HG03439 (cell line): ENCODE results near the gene PNPT1.
A peak's percentile ranks its signal among the peaks of the same experiment; 100 is the strongest.
"Not testable (repeated sequence)": the region's sequence is repeated elsewhere in the genome, so short reads cannot be mapped to it uniquely, and the experiment has no call there.

Experiments
- ATAC-seq: cut with Tn5 transposase; IDR thresholded peaks from one replicate; pipeline ENCODE4 v1.9.1; 2021; ENCODE audit warnings: mild to moderate bottlenecking, moderate library complexity; ENCODE audit not compliant: unreplicated experiment

PNPT1 gene

DNA sequence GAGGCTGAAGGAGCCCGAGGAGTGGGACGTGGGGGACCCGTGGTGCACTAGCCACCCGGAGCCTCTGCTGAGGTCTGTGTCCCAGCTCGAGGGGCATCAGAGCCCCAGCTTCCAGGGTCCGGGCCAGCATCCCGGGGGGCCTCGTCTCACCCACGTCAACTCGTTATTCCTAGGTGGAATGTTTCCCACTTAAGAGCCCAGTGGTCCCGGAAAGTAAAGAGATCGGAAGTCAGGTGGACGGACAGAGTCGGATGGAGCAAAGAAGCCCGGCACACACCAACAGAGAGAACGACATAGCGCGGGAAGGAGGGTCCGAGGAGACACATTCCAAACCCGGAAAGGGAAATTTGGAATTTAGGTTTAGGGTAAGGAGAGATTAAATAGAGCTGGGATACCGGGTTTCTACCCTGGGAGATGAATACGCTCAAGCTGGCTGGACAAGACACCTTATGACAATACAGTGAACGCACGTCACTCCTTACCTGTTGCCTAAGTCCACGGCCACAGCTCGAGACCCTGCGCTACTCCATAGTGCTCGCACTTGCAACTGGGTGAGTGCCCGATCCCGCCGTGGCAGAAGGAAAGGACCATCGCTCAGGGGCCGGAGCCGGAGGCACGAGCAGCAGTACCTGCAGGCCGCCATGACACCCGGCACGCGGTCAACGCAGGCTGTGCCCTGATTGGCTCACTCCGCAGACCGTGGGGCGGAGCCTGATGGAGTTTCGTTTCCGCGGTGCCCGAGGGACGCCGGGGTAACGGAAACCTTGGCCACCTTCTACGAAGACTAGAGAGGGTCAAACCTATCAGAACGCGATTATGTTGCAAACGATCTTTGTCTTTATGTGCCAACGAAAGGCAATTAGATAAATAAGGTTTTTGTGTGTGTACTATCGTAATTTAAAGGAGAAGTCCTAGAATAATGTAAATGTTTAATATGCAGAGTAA is at the start of gene PNPT1:
Gene PNPT1 (minus strand): TSS at position 664 of the 945 bp plus-strand sequence. CDS start 21 bp downstream, at position 643.
- peak; percentile 100 for ATAC-seq

DNA sequence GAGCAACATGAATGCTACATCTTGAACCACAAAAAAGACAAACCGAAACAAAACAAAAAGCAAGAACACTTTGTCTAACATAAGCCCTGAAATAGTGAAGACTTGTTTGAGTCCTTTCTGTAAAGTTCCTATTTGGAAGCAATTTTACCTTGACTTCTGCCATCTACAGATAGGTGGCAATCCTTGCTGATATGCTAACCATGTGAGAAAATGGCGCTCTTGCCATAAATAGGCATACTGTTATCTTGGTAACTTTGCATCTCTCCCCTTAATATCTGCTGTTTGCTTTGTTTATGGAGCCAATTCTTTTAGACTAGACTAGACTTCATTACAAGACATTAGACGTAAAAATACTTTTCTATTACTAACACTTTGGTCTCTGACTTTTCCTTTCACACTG is 49.4 kb upstream of the PNPT1 start:
- no peak for ATAC-seq

DNA sequence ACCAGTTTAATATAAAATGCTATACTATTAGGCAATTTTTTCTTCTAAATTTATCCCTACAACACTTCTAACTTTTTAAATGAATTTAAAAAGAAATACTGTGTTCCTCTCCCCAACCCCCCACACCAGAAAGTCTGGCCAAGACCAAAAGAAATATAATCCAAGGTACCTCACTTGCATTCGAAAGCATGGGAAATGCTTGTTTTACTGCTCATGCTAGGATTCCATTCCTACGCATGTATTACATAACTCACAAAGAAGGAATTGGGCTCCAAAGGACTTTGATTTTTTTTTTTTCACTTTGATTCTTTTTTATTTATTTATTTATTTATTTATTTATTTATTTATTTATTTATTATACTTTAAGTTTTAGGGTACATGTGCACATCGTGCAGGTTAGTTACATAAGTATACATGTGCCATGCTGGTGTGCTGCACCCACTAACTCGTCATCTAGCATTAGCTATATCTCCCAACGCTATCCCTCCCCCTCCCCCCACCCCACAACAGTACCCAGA is 42.4 kb upstream of the PNPT1 start:
- ATAC-seq, result not testable (repeated sequence)

DNA sequence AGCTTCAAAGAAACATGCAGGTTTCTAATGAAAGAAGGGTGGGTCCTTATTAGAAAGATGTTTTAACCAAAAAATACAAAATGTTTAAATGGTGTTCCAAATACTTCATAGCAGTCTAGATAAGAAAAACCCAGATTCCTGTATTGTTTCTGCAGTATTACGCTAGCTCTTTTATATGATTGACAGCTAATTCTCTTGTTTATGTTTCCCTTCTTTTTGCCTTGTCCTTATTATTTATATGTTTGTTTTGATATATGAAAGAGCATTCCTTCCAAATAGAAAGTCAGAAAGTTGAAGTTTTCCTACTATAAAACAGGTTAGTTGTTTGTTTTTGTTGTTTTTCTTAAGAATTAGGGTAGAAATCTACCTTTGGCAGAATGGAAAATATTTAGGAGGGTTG is 41.1 kb upstream of the PNPT1 start:
- ATAC-seq, result no peak

DNA sequence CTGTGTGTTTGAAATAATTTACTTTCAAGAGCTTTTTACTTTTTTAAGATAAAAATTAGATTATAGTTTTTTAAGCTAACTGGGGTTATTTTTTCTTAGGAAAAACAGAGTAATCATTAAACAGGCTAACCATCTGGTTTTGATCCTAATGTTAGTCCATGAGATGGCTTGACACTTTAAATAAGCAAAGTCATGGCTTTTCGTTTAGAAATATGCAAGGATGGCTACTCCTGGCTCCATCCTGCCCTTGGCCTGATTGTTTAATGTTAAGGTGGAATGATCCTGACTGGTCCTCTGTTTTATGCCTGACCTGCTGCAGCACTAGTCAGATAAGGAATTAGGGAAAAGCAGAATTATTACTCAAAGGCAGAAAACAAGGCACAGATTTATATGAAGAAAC is 39.7 kb upstream of the PNPT1 start:
- no peak for ATAC-seq

DNA sequence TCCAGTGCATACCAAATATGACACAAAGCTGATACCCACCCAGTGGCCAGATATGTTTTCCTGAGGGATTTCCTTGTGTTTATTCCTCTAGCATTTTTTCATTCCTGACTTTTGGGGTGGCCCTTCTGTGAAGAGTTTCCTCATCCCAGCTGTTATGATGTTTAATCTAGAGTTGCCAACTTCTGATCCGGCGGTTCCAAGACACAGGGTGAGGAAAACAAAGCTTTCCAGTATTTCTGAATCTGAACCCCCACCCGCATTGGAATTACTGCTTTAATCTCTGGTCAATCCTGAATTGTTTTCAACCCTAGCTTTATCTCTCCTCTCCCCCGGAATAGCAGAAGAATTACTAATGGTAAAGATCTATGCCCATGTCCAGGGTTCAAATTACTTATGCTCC is 39.2 kb upstream of the PNPT1 start:
- no peak for ATAC-seq

DNA sequence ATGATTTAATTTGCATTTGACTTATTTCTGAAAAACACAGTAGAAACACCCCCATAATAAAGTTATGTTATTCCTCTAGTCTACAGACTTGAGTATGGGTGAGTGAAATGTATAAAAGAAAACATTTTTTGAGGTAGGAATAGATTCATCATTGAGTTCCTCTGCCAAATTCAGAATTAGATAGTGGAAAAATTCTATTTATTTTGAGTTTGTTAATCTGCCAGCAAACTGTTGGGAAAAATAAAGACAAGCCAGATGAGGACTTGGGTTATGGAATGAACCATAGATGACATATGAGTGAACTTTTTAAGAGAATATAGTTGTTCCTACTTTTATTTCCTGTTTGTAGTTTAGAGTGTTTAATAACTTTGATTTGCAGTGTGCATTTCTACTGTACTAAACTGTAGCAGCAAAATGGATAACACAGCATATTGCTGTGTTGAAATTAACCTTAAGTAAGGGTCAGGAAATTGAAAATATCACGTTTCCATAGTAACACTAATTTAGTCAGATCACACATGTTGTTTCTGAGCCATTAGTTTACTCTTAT is 35.6 kb upstream of the PNPT1 start:
- no peak for ATAC-seq

DNA sequence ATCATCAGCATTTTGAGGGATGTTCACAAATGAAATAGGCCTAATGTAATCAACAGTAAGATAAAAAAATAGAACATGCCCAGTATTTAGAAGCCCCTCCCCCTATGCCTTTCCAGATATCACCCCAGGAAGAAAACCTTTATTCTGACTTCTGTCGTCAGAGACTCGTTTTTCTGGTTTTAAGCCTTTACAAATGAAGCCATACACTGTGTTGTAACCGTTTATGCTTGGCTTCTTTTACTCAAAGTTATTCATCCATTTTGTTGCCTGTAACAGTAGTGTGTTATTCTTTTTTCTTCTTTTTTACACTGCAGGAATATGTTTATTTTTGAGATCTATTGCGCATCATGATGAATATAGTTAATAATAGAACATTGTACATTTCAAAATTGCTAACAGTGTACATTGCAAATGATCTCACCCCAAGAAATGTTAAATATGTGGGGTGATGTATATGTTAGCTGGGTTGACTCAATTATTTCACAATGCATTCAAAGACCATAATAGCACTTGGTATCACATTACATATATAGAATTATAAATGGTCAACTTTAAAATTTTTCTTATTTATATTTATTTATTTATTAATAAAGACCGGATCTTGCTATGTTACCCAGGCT is 28.1 kb upstream of the PNPT1 start:
- no peak for ATAC-seq

DNA sequence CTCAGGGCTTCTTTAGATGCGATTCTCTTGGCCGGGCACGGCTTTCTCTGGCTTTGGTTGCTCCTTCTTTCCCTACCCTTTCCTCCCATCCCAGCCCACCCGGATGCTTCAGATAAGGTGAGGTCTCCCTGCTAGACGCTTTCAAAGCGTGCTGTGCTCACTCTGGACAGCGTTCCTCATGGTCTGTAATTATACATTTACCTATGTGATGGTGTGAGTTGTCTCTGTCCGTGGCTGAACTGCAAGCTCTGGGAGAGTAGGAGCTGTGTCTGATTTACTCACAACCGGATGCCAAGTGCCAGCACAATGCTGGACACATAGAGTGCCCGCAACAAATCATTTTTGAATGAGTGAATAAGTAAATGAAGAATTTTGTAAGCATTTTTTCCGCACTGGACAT is 26.8 kb upstream of the PNPT1 start:
- no peak for ATAC-seq

DNA sequence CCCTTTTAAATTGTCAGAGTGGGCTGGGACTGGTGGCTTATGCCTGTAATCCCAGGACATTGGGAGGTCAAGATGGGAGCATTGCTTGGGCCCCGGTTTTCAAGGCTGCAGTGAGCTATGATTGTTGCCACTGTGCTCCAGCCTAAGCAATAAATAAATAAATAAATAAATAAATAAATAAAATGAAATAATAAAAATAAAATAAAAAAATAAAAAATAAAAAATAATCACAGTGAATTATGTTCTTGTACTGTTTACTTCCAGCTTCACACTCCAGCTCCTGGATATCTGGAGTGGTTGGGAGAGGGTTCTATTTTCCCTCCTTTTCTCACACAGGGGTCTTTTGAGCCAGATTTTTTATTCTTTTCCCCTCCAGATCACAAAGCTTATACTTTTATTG is 26.2 kb upstream of the PNPT1 start:
- ATAC-seq, result no peak

DNA sequence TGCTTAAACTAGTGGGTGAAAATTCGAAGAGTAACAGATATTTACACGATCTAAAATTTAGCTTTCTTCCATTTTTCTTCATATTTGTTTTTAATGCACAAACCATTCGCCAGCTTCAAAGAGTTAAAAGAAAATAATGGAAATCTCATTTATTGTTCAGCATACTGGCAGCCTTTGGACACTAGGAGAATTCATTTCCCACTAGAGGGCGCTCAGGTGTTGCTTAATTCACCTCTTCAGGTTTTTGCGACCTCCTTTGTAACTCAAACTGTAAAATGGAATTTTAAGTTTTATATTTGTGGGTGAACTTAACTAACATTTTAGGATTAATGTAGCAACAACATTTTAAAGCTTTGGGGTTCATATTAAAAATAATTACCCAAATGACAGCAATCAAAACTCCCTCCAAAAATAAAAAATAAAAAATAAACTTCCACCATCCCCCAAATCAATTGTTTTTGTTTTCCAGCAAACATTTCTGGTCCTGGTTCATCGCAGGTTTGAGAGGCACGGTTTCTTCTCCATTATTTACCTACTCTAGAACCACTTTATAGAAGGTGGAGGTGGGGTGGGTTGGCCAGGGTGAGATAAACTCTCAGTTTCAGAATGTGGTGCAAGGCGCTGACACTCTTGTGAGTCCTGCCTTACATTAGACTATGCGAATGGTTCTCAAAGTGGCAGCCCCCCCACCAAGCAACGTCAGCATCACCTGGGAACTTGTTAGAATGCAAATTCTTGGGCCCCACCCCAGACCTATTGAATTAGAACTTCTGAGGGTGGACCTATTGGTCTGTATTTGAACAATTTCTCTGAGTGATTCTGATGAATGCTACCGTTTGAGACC is 24.7 kb upstream of the PNPT1 start:
- ATAC-seq, result no peak

DNA sequence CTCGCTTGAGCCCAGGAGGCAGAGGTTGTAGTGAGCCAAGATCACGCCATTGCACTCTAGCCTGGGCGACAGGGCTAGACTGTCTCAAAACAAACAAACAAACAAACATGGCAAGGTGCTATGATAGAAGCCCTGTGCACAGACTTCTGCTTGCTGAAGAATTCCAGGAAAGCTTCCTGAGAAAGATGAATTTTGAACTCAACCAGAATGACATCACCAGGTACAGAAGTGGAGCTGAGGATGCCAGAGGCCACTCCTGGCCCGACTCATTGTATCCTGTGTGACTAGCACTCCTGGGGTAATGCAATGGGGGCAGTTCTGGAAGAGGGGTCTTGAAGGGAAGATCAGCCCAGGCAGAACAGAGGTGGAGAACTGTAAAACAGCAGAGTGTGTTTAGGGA is 22.0 kb upstream of the PNPT1 start:
- no peak for ATAC-seq

DNA sequence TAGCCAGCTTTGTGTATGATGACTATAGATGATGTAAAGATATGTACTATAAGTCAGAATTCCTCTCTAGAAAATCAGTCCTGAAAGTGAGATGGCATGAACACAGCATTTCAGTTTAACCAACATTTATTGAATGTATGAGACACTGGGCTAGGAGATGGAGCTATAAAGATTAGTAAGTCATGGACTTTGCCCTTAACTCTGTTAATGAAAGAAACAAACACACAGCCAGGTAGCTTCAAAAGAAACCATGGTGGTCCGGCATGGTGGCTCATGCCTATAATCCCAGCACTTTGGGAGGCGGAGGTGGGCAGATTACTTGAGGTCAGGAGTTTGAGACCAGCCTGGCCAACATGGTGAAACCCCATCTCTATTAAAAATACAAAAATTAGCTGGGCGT is 21.5 kb upstream of the PNPT1 start:
- ATAC-seq, result not testable (repeated sequence)

DNA sequence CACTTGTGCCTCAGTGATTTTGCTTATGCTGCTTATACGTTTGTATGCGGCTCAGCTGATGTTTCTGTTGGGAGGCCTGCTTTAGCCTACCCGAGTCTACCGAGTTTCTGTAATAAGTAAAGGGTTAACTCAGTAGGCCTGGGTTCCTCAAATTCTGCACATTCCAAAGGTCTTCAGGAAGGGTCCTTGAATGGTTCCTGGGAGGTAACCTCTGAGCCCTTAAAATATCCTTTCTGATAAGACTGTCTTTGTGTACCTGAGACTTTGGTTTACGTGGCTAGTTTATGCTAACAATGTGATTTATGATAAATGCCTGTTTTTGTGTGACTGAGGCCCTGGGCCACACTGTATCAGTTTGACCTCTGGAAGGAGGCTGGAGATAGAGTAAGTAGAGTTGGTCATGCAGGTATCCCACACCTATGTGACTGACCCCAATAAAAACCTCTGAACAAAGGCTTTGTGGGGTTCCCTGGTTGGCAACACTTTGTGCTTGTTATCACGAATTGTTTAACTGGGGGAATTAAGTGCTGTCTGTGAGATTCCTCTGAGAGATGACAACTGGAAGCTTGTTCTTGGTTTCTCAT is 18.9 kb upstream of the PNPT1 start:
- ATAC-seq, result no peak

DNA sequence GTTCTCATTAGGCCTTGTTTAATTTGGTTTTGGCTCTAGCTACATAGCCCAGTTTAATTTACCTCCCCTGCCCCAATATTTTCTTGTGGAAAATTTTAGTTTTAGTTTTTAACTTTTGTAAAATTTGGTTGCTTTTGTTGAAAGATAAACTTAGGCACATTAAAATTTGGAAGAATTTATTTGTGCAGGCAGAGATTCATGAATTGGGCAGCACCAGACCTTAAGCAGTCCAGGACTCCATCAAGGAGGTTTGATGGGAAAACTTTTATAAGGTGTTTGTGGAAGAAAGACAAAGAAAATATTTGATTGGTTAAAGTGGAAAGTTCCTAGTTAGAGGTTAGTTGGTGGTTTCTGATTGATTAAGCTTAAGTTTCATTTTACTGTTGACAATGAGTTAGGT is 16.4 kb upstream of the PNPT1 start:
- ATAC-seq, result no peak

DNA sequence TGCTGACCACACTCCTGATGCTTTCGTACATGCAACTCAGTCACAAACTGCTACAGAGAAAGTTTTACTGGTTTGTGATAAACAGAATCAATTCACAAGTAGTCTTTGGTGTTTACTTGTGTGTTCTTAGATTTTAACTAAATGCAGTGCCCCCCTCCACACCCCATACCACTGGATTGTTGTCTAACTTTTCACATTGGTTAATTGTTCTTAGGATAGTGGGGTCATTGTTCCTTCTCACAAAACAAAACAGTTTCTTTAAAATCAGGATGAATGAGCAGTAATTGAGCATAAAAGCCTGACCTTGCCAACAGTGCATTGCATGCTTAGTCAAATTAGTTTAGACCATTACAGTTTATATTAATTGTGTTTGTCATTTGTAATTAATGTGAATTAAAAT is 14.1 kb upstream of the PNPT1 start:
- no peak for ATAC-seq

DNA sequence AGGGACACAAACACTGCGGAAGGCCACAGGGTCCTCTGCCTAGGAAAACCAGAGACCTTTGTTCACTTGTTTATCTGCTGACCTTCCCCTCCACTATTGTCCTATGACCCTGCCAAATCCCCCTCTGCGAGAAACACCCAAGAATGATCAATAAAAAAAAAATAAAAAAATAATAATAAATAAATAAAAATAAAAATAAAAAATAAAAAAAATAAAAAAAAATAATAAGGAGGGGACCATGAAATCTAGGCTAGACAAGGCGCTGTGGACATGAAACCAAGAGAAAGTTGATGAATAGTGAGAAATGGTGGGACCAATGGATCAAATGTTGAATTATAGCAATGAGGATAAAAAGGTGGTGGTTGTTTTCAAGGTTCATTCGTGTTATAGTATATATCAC is 12.6 kb upstream of the PNPT1 start:
- not testable (repeated sequence) for ATAC-seq

DNA sequence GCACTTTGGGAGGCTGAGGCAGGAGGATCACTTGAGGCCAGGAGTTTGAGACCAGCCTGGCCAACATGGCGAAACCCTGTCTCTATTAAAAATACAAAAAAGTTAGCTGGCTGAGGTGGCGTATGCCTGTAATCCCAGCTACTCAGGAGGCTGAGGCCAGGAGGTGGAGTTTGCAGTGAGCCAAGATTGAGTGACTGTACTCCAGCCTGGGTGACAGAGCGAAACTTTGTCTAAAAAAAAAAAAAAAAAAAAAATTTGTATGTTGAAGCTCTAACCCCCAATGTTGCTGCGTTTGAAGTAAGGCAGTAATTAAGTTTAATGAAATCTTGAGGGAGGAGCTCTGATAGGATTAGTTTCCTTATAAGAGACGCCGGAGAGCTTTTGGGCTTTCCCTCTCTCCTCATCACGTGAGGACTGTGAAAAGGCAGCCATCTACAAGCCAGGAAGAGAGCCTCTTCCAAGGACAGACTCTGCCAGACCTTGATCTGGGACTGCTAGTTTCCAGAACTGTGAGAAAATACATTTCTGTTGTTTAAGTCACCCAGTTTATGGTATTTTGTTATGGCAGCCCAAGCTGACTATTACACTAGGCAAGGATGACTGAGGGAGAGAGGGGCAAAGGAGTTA is 11.5 kb upstream of the PNPT1 start:
- ATAC-seq, result no peak

DNA sequence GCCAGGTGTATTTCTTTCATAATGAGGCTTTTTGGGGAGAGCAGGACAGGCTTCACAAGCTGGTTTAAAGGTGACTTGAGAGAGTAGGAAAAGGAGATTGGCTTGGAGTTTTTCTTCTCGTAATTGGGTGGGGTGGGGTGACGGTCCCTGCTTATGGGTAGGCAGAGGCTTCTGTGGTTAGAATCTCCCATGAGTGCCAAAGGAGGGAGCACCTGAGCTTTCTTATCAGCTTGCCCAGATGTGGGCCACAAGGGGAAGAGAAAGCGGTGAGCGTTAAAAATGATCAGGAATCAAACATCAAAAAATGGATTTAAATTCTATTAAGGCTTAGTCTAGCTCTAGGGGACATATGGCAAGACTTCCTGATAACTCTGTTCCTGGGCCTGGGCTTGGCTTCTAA is 9.7 kb upstream of the PNPT1 start:
- no peak for ATAC-seq

DNA sequence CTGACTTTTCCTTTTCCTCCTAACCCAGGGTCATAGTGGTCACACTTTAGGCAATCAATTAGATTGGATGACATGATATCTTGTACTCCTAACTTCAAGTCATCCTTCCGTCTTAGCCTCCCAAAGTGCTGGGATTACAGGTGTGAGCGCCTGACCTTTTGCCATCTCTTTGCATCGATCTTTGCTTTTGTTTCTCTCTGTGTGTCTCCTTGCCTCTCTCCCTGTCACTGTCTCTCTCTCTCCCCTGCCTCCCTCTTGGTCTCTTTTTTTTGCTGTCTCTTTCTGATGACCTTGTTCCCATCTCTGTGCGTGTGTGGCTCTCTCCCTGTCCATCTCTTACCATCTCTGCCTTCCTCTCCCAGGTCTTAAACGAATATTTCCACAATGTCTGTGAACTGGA is 904 bp downstream of the PNPT1 start:
- ATAC-seq, result not testable (repeated sequence)
